AG08395 (cell line): ENCODE data around the gene PPAN.

ENCODE experiments used
- DNase-seq: peaks from one replicate; pipeline ENCODE4 v3.0.0; 2012; ENCODE audit warnings: mixed read lengths, low spot score

Gene PPAN

GRCh38 chr19:10092648-10093294 is 13.4 kb upstream of the PPAN start:
- DNase-seq: no peak

GRCh38 chr19:10093295-10094186 is 12.6 kb upstream of the PPAN start:
- DNase-seq: no peak

GRCh38 chr19:10095622-10095947 is 10.6 kb upstream of the PPAN start:
- DNase-seq: no peak

- DNase-seq: peak; percentile 100
Observed at GRCh38 chr19:10095948-10096614, 10.1 kb upstream of the PPAN start.

- DNase-seq: no peak
Observed at GRCh38 chr19:10096615-10096963, 9.6 kb upstream of the PPAN start.

- DNase-seq: no peak
Observed at GRCh38 chr19:10100163-10100785, 5.9 kb upstream of the PPAN start.

GRCh38 chr19:10102787-10103236 is 3.4 kb upstream of the PPAN start:
- no peak for DNase-seq

GRCh38 chr19:10104130-10104513 is 2.0 kb upstream of the PPAN start:
- no peak for DNase-seq

GRCh38 chr19:10104665-10105508 is 1.3 kb upstream of the PPAN start:
- DNase-seq: no peak

GRCh38 chr19:10105509-10106099 is 558 bp upstream of the PPAN start:
- DNase-seq: no peak

- DNase-seq: no peak
Observed at GRCh38 chr19:10107254-10107653, 1.1 kb downstream of the PPAN start.

- no peak for DNase-seq
Observed at GRCh38 chr19:10107817-10108367, 1.7 kb downstream of the PPAN start.

- no peak for DNase-seq
Observed at GRCh38 chr19:10109528-10109927, 3.4 kb downstream of the PPAN start.

GRCh38 chr19:10110076-10110971 is 4.2 kb downstream of the PPAN start:
- no peak for DNase-seq

- DNase-seq: no peak
Observed at GRCh38 chr19:10110972-10111317, 4.8 kb downstream of the PPAN start.

- no peak for DNase-seq
Observed at GRCh38 chr19:10111405-10111811, 5.2 kb downstream of the PPAN start, which contains the start of gene P2RY11. TSS of gene P2RY11 (plus strand) at chr19:10111693. CDS start at chr19:10111722, 29 bp downstream.

GRCh38 chr19:10112037-10112761 is 6.0 kb downstream of the PPAN start:
- DNase-seq: no peak

- DNase-seq: peak; percentile 41
Observed at GRCh38 chr19:10112895-10113591, 6.9 kb downstream of the PPAN start.

GRCh38 chr19:10113592-10113963 is 7.4 kb downstream of the PPAN start:
- no peak for DNase-seq
